Measurements from ENCODE around the gene AAMDC. TPM values are rescaled to one million over a fixed set of nuclear protein-coding genes. Genes with fewer than 3 reads are reported as not detected.
"Not testable (repeated sequence)": the region's sequence is repeated elsewhere in the genome, so short reads cannot be mapped to it uniquely, and the experiment has no call there.

The AAMDC gene
- total RNA-seq, 4 donors from 2014 or later, result 10.9 to 31.5 (median 28.1) TPM

DNA sequence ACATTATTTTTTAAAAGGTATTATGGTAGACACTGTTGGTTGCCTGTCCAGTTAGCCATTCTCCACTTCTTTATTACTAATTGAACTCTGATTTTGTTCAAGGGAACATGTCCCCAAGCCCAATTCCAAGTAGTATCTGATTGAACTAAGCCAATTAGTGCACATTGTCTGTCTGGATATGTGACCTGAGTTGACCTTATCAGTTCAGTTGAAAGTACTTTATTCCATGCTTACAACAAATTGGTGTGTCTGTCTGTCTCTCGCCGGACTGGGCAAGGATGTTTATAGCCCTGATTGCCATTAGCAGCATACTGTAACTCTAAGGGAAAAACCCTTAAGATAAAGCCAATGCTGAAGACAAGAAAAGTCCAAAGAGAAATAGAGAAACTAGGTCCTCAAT, 87.9 kb downstream of the AAMDC start:
- Histone ChIP-seq H3K9me3 (no peaks in the 10 kb centered on the region), H3K4me3 (no peak overlapping the region), H3K27ac (no peak overlapping the region), H3K4me1 (no peaks in the 10 kb centered on the region), H3K36me3 (no peaks in the 10 kb centered on the region), H3K27me3 (no peaks in the 10 kb centered on the region)
- no peak for DNase-seq
- TF ChIP-seq CTCF (IDR thresholded peaks at IDR 0.05) (no peak), POLR2A (IDR thresholded peaks at IDR 0.05) (no peak)
- intact Hi-C loops (cut with DNase I; ENCODE audit: low total_unique reads), result no loop called here

- intact Hi-C loops (cut with DNase I; ENCODE audit: low total_unique reads), result no loop called here
- DNase-seq, result no peak
- Histone ChIP-seq H3K36me3 (no peaks in the 10 kb centered on the region), H3K9me3 (no peaks in the 10 kb centered on the region), H3K4me1 (no peaks in the 10 kb centered on the region), H3K4me3 (no peak overlapping the region), H3K27me3 (no peaks in the 10 kb centered on the region), H3K27ac (no peak overlapping the region)
- TF ChIP-seq CTCF (IDR thresholded peaks at IDR 0.05), result no peak
- TF ChIP-seq POLR2A (IDR thresholded peaks at IDR 0.05), result no peak
These were observed 88.3 kb downstream of the AAMDC start for GRCh38 chr11:77909277-77909676.

GRCh38 chr11:77910828-77911227, 89.9 kb downstream of the AAMDC start:
- H3K9me3 ChIP-seq; intact Hi-C loops (cut with DNase I; ENCODE audit: low total_unique reads); H3K4me3 ChIP-seq; H3K4me1 ChIP-seq; H3K27me3 ChIP-seq; H3K36me3 ChIP-seq; H3K27ac ChIP-seq; DNase-seq: not testable (repeated sequence)

GRCh38 chr11:77913608-77914306, 92.8 kb downstream of the AAMDC start:
- peak overlapping the region in 1 of 2 donors; percentile 14 for H3K27ac ChIP-seq
- H3K36me3 ChIP-seq; H3K4me1 ChIP-seq; H3K27me3 ChIP-seq; DNase-seq; intact Hi-C loops (cut with DNase I; ENCODE audit: low total_unique reads); H3K9me3 ChIP-seq; H3K4me3 ChIP-seq: not testable (repeated sequence)

DNA sequence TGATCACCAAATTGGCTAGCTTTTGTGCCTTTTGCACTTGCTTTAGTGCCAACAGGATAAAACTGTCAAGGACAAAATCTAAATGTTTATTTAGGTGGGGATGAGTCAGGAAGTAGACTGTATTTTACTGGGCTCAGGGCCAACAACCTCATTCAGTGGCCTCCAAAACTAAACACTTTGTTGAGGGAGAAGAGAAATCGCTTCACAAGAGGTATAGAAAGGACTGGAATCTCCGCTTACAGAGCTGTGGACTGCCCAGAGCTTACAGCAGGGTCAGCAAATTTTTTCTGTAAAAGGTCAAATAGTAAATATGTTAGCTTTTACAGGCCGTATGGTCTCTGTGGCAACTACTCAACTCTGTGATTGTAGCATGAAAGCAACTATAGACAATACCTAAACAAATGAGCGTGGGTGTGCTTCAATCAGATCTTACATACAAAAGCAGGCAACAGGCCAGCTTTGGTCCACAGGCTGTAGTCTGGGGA, 93.4 kb downstream of the AAMDC start:
- H3K27me3 ChIP-seq; intact Hi-C loops (cut with DNase I; ENCODE audit: low total_unique reads); H3K9me3 ChIP-seq; H3K36me3 ChIP-seq; H3K4me3 ChIP-seq; H3K4me1 ChIP-seq: not testable (repeated sequence)
- DNase-seq, result peak in 1 of 2 donors; percentile 44
- peak overlapping the region; percentile 14 to 33 for H3K27ac ChIP-seq

DNA sequence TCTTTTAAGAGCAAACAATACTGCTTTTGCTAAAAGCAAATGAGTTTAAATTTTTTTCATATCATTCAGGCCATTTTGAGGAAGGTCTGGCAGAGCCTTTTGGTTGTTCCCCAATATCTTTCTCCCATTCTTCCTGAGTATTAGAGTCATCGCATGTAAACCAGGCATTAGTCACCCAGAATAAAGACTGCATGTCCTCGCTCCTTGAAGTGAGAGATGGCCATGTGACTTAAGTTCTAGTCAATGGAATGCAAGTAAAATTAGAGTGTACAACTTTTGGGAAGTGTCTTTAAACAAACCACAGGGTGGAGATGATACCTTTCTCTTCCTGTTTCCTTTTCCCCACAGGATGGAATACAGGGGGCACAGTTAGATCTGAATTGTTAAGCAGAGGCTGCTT, 96.8 kb downstream of the AAMDC start:
- H3K9me3 ChIP-seq; intact Hi-C loops (cut with DNase I; ENCODE audit: low total_unique reads); H3K36me3 ChIP-seq; H3K4me3 ChIP-seq; H3K4me1 ChIP-seq; H3K27me3 ChIP-seq; DNase-seq; H3K27ac ChIP-seq: not testable (repeated sequence)

Small RNA genes lying within 50 kb of the gene (small RNA-seq; reads per million reads assigned to genes)
- gene AP002812.4, result not detected

Other genes with a start within 250 kb of the AAMDC start
- 1 to 10 TPM in 2 of 4 donors, under 1 TPM in 1, not detected in 1; 0.73 to 6.9 (median 1.9) TPM for gene AQP11, start 231.2 kb upstream of the AAMDC start, total RNA-seq
- 100 to 1,000 TPM in 2 of 4 donors, 10 to 100 TPM in 2; 87.9 to 177 (median 114) TPM for gene CLNS1A, start 183.3 kb upstream of the AAMDC start, total RNA-seq
- gene RSF1, start 422 bp upstream of the AAMDC start, total RNA-seq, result 100 to 1,000 TPM in 1 of 4 donors, 10 to 100 TPM in 3; 26.5 to 121 (median 82.3) TPM
- 10 to 100 TPM; 13.8 to 68.8 (median 45.7) TPM for gene INTS4, start 173.5 kb downstream of the AAMDC start, total RNA-seq
- gene KCTD14, start 202.1 kb downstream of the AAMDC start, total RNA-seq, result 10 to 100 TPM in 1 of 4 donors, 1 to 10 TPM in 3; 4.1 to 10.6 (median 8.2) TPM
- gene THRSP, start 242.7 kb downstream of the AAMDC start, total RNA-seq, result not detected

Measured in uterus (tissue), 4 donors.